ENCODE measurements around the gene GAL. TPM values are rescaled to one million over a fixed set of nuclear protein-coding genes. Genes with fewer than 3 reads are reported as not detected.

GAL gene
- total RNA-seq, 4 donors from 2014 or later, result not detected

DNA sequence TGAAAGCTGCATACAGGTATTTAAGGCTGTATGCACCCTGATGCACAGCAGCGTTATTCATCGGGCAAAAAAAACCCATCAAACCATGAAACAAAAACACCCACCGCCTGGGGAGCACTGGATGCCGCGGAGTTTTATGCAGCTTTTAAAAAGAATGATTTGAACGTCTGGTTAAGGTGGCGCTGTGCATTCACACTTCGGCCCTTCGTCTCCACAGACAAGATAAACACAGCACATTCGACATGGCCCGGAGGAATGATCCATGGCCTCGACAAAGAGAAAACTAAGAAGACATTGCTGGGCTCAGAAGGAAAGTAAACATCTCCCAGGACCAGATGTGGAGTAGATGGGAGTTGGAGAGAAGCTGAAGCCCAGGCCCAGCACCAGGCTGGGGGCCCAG, 40.8 kb upstream of the GAL start:
- intact Hi-C loops (cut with DNase I; ENCODE audit: low total_unique reads), result no loop called here
- H3K27me3 ChIP-seq, result peaks cover 0 to 23% (median 4%) of the 10 kb centered on the region in 3 donors
- TF ChIP-seq POLR2A (IDR thresholded peaks at IDR 0.05), result no peak
- TF ChIP-seq, protein P1, sequence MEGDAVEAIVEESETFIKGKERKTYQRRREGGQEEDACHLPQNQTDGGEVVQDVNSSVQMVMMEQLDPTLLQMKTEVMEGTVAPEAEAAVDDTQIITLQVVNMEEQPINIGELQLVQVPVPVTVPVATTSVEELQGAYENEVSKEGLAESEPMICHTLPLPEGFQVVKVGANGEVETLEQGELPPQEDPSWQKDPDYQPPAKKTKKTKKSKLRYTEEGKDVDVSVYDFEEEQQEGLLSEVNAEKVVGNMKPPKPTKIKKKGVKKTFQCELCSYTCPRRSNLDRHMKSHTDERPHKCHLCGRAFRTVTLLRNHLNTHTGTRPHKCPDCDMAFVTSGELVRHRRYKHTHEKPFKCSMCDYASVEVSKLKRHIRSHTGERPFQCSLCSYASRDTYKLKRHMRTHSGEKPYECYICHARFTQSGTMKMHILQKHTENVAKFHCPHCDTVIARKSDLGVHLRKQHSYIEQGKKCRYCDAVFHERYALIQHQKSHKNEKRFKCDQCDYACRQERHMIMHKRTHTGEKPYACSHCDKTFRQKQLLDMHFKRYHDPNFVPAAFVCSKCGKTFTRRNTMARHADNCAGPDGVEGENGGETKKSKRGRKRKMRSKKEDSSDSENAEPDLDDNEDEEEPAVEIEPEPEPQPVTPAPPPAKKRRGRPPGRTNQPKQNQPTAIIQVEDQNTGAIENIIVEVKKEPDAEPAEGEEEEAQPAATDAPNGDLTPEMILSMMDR (IDR thresholded peaks at IDR 0.05 in 4 of 5, conservative IDR thresholded peaks at IDR 0.05 in 1 of 5), result no peak
- peaks cover 0 to 10% (median 5%) of the 10 kb centered on the region in 3 donors for H3K9me3 ChIP-seq
- H3K4me1 ChIP-seq, result no peaks in the 10 kb centered on the region
- H3K4me3 ChIP-seq, result no peak overlapping the region
- no peak for DNase-seq
- H3K36me3 ChIP-seq, result no peaks in the 10 kb centered on the region
- no peak for ATAC-seq
- in situ Hi-C loops (cut with MboI; ENCODE audit: low sequenced_read_pairs in 4 of 4), result no loop called here
- H3K27ac ChIP-seq, result no peak overlapping the region

DNA sequence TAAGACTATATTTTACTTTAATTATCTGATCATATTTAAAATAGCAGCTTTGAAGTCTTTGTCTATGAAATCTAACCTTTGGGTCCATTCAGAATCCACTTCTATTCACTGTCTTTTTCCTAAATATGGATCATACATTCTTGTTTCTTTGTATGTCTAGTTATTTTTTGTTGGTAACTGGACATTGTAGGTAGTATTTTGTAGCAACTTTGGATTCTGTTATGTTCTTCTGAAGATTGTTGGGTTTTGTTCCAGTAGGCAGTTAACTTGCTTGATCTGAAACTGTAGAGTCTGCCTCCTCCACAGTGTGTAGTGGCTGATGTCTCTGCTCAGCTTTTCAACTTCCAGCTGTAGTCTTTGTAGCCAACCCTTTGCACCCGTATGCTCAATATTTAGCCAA, 37.5 kb upstream of the GAL start:
- TF ChIP-seq, protein P1 (IDR thresholded peaks at IDR 0.05 in 4 of 5, conservative IDR thresholded peaks at IDR 0.05 in 1 of 5), result no peak
- no peak for TF ChIP-seq POLR2A (IDR thresholded peaks at IDR 0.05)
- Histone ChIP-seq H3K4me1 (no peaks in the 10 kb centered on the region), H3K9me3 (peaks cover 0 to 10% (median 5%) of the 10 kb centered on the region in 3 donors), H3K4me3 (no peak overlapping the region), H3K27me3 (peaks cover 8 to 43% (median 29%) of the 10 kb centered on the region in 3 donors), H3K27ac (no peak overlapping the region), H3K36me3 (no peaks in the 10 kb centered on the region)
- in situ Hi-C loops (cut with MboI; ENCODE audit: low sequenced_read_pairs in 4 of 4) (no loop called here), intact Hi-C loops (cut with DNase I; ENCODE audit: low total_unique reads) (no loop called here)
- DNase-seq, result no peak
- no peak for ATAC-seq

GRCh38 chr11:68649851-68650555, 34.3 kb upstream of the GAL start:
- H3K9me3 ChIP-seq, result peaks cover 0 to 10% (median 5%) of the 10 kb centered on the region in 3 donors
- intact Hi-C loops (cut with DNase I; ENCODE audit: low total_unique reads), result no loop called here

DNA sequence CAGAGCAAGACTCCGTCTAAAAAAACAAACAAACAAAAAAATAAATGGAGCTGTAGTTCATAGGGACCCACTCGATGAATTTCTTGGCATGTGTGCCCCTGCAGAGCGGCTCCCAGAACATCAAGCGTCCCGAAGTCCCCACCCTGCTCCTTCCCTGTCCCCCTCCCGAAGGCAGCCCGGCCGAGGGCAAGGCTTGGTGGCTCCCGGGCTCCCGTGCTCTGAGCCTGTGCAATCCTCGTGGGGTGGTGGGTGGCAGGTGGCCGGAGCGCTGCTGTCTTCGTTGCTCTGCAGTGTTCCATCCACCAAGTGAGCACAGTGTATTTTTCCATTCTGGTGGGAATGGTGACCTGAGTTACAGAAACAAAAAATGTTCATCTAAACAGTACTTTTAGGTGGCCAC, 33.5 kb upstream of the GAL start:
- peaks cover 9 to 51% (median 37%) of the 10 kb centered on the region in 3 donors for H3K27me3 ChIP-seq

More at GRCh38 chr11:68649851-68650555, 34.3 kb upstream of the GAL start:
- in situ Hi-C loops (cut with MboI; ENCODE audit: low sequenced_read_pairs in 4 of 4), result no loop called here
- Histone ChIP-seq H3K36me3 (no peaks in the 10 kb centered on the region), H3K4me3 (no peak overlapping the region), H3K4me1 (no peaks in the 10 kb centered on the region), H3K27ac (no peak overlapping the region), H3K27me3 (peaks cover 9 to 51% (median 37%) of the 10 kb centered on the region in 3 donors)
- TF ChIP-seq, protein P1 (IDR thresholded peaks at IDR 0.05 in 4 of 5, conservative IDR thresholded peaks at IDR 0.05 in 1 of 5), result no peak
- TF ChIP-seq POLR2A (IDR thresholded peaks at IDR 0.05), result no peak
- no peak for ATAC-seq
- no peak for DNase-seq

More for the DNA sequence above, 33.5 kb upstream of the GAL start:
- no peak for DNase-seq
- H3K36me3 ChIP-seq, result no peaks in the 10 kb centered on the region
- H3K4me3 ChIP-seq, result no peak overlapping the region
- in situ Hi-C loops (cut with MboI; ENCODE audit: low sequenced_read_pairs in 4 of 4), result no loop called here
- TF ChIP-seq POLR2A (IDR thresholded peaks at IDR 0.05), result no peak
- TF ChIP-seq, protein P1 (IDR thresholded peaks at IDR 0.05 in 4 of 5, conservative IDR thresholded peaks at IDR 0.05 in 1 of 5), result no peak
- H3K9me3 ChIP-seq, result peaks cover 0 to 10% (median 5%) of the 10 kb centered on the region in 3 donors
- H3K4me1 ChIP-seq, result no peaks in the 10 kb centered on the region
- no peak overlapping the region for H3K27ac ChIP-seq
- intact Hi-C loops (cut with DNase I; ENCODE audit: low total_unique reads), result no loop called here
- no peak for ATAC-seq
